Stomach smooth muscle (tissue), 2 donors: Measurements from ENCODE around the gene GNRH2.
"Not testable (repeated sequence)": the region's sequence is repeated elsewhere in the genome, so short reads cannot be mapped to it uniquely, and the experiment has no call there.

Source experiments
- H3K27ac ChIP-seq: one replicate; pipeline ENCODE4 v1.7.0; 2013; ENCODE audit warnings: mild to moderate bottlenecking, low read length, inconsistent platforms
- H3K27me3 ChIP-seq, 2 donors: one replicate each; pipeline ENCODE4 v1.7.0; 2013; ENCODE audit warnings: low read length in 2 of 2; ENCODE audit not compliant: insufficient read depth in 2 of 2, control insufficient read depth in 1 of 2
- H3K36me3 ChIP-seq, 2 donors: one replicate each; pipeline ENCODE4 v1.7.0; 2013; ENCODE audit warnings: low read length in 2 of 2; ENCODE audit not compliant: control insufficient read depth in 2 of 2, insufficient read depth in 2 of 2
- H3K4me1 ChIP-seq: one replicate; pipeline ENCODE4 v1.7.0; 2013; ENCODE audit warnings: low read length; ENCODE audit not compliant: control insufficient read depth, insufficient read depth
- H3K4me3 ChIP-seq, 2 donors: one replicate each; pipeline ENCODE4 v1.7.0; 2013; ENCODE audit warnings: low read length in 2 of 2
- H3K9ac ChIP-seq, 2 donors: one replicate each; pipeline ENCODE4 v1.7.0; 2013; ENCODE audit warnings: low read length in 2 of 2, mild to moderate bottlenecking in 1 of 2
- H3K9me3 ChIP-seq, 2 donors: one replicate each; pipeline ENCODE4 v1.7.0; 2013; ENCODE audit warnings: low read length in 2 of 2; ENCODE audit not compliant: control insufficient read depth in 2 of 2
- donor health status: healthy.
- donor health status: Pancreatic carcinoma.

The GNRH2 gene, protein sequence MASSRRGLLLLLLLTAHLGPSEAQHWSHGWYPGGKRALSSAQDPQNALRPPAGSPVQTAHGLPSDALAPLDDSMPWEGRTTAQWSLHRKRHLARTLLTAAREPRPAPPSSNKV

DNA sequence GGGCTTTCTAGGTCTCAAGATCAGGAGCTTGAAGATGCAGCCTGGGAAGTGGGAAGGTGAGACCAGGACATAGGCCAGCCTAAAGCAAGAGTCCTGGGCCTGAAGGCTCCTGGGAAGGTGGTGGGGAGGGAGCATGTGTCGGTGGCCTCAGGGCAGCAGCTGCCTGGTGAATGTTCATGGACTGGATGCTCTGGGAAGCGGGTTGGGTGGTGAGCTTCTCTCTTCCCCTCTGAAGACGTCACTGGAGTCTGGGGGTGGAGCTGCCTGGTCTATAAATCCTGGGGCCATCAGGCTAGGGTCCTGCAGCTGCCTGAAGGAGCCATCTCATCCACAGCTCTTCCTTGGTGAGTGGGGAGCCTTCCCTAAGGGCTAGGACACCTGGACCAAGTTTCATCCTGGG lies at the start of gene GNRH2:
GNRH2 (plus strand) TSS at position 301 of the 400 bp plus-strand sequence. CDS start 793 bp downstream, outside the sequence.
- Histone ChIP-seq H3K9me3 (no peaks in the 10 kb centered on the region), H3K36me3 (peaks cover 15 to 26% of the 10 kb centered on the region in 2 donors), H3K4me3 (no peak within 1 kb of the TSS), H3K4me1 (peaks cover 38% of the 10 kb centered on the region), H3K27ac (peak within 1 kb of the TSS; percentile 81), H3K27me3 (no peaks in the 10 kb centered on the region), H3K9ac (no peak within 1 kb of the TSS)

DNA sequence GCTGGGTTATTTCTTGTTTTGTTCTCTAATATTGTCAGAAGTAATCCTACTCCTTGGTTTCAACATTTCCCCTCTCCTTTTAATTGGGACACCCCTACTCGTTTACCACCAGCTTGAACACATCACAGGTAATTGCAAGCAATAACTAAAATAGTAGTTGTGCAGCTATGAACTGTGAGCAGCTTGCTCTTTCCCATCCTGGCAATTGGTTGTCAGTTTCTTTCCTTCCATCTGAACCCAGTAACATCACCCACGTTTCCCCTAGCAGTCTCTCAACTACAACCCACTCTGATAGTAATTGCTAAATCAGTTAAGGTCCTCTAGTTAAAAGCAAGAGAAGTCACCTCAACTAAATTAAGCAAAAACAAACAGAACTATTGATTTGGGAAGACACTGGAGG lies 47.6 kb upstream of the GNRH2 start:
- H3K36me3 ChIP-seq, result peaks cover 28 to 34% of the 10 kb centered on the region in 2 donors
- H3K27me3 ChIP-seq, result no peaks in the 10 kb centered on the region
- H3K4me3 ChIP-seq, result no peak overlapping the region
- H3K4me1 ChIP-seq, result no peaks in the 10 kb centered on the region
- no peaks in the 10 kb centered on the region for H3K9me3 ChIP-seq
- H3K27ac ChIP-seq, result no peak overlapping the region
- H3K9ac ChIP-seq, result no peak overlapping the region

DNA sequence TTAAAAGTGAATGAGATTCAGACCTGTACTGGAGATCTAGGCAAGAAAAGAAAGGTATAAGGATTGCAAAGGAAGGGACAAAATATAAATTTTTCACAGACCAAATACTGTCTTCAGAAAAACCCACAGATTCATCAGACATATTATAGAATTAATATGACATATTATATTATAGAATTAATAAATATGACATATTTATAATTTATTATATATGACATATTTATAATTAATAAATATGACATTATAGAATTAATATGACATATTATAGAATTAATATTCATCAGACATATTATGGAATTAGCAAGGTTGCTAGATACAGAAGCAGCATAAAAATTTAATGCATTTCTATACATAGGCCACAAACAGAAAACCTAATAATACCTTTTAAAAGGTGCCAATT lies 44.7 kb upstream of the GNRH2 start:
- peaks cover 13 to 18% of the 10 kb centered on the region in 2 donors for H3K36me3 ChIP-seq
- H3K4me3 ChIP-seq, result no peak overlapping the region
- H3K9me3 ChIP-seq, result no peaks in the 10 kb centered on the region
- no peak overlapping the region for H3K9ac ChIP-seq
- no peaks in the 10 kb centered on the region for H3K27me3 ChIP-seq
- no peak overlapping the region for H3K27ac ChIP-seq
- H3K4me1 ChIP-seq, result no peaks in the 10 kb centered on the region

DNA sequence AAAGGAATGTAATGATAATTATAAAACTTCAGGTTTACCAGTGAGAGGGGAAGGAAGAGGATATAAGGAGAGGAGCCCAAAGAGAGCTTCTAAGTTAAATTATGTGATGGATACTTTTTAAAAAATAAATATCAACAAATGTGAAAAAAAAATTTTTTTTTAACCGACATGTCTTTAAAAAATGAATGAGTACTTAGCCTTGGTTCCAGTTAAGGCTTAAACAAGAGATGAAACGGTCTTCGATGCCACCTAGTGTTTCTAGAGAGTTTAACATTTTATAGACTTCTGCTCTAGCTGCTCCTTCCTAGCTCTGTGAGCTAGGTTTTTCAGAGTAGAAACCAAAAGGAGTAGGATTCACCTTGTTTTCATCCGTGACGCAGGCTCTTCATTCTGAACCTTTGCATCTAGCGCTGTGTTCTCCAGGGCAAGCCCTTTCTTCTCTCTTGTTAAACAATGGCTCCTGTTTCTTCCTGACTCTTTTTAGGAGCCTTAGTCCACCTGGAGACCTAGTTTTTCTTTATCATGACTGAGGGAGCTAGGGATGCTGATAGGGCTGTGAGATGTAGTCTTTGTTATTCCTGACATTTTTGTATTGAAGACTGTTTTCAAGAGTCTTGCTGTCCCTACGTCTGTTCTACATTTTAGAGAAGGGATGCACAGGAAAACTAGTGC lies 42.4 kb upstream of the GNRH2 start:
- no peak overlapping the region for H3K4me3 ChIP-seq
- H3K4me1 ChIP-seq, result no peaks in the 10 kb centered on the region
- no peak overlapping the region for H3K27ac ChIP-seq
- H3K27me3 ChIP-seq, result no peaks in the 10 kb centered on the region
- peaks cover 6 to 10% of the 10 kb centered on the region in 2 donors for H3K36me3 ChIP-seq
- no peak overlapping the region for H3K9ac ChIP-seq
- no peaks in the 10 kb centered on the region for H3K9me3 ChIP-seq

DNA sequence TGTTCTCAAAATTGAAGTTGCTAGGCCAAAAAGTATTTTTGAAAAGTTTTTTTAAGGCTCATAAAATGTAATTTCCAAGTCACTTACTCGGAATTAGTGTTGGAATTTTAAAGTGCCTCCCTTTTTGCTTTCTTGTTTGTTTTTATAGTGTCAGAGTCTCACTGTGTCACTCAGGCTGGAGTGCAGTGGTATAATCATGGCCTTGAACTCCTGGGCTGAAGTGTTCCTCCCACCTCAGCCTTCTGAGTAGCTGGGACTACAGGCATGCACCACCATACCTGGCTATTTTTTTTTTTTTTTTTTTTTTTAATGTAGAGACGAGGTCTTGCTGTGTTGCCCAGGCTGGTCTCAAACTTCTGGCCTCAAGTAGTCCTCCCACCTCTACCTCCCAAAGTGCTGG lies 40.0 kb upstream of the GNRH2 start:
- Histone ChIP-seq H3K36me3 (peaks cover 17 to 23% of the 10 kb centered on the region in 2 donors), H3K27me3 (no peaks in the 10 kb centered on the region), H3K27ac (no peak overlapping the region), H3K4me3 (no peak overlapping the region), H3K9ac (no peak overlapping the region), H3K4me1 (no peaks in the 10 kb centered on the region), H3K9me3 (no peaks in the 10 kb centered on the region)

DNA sequence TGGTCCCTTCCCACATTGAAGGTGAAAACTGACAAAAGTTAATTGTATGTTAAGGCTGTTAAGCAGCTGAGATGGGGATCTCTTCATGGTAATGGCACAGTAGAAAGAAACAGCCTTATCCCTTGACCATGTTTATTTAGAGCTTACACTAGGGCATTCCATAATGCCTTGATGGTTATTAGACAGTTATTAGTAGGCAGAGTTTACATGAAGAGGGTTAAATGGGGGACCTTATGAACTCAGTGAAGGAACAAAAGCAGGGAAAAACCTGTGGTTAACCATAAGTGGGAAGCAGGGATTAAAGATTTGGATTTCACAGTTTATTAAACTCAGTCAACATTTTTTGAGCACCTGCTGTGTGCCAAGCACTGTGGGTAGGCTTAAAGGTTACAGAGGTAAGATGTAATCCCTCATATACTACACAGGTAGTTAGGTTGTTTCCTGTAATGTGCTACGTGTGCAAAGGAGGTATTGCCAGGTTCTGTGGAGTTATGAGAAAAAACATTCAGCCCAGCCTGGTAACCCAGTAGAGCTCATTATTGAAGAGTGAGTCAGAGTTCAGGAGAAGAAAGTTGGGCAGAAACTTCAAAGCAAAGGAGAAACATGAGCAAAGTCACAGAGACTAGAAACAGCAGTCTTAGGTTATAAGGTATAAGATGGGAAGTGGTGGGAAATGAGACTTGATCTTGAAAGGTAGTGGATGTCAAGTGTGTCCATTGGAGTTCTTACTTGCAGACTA lies 32.3 kb upstream of the GNRH2 start:
- Histone ChIP-seq H3K4me3 (no peak overlapping the region), H3K27me3 (no peaks in the 10 kb centered on the region), H3K9ac (no peak overlapping the region), H3K36me3 (peaks cover 15 to 28% of the 10 kb centered on the region in 2 donors), H3K4me1 (no peaks in the 10 kb centered on the region), H3K27ac (no peak overlapping the region), H3K9me3 (no peaks in the 10 kb centered on the region)

DNA sequence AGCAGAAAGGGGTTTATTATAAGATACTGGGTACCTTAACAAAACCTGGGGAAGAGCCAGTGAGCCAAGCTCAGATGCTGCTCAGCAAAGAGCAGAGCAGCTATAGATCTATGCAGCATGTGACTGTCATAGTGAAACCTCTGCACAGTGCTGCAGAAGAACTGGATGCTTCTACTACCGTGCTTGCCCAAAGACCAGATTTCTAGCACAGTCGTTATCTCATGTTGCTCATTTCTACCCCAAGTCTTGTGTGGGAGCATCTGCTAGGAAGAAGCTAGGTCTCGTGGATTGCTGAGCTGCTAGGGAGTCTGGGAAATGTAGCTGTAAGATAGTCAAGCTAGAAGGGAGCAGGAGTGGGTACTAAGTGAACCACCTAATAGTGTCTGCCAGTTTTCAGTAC lies 31.7 kb upstream of the GNRH2 start:
- no peaks in the 10 kb centered on the region for H3K4me1 ChIP-seq
- no peak overlapping the region for H3K4me3 ChIP-seq
- H3K27me3 ChIP-seq, result no peaks in the 10 kb centered on the region
- H3K9ac ChIP-seq, result no peak overlapping the region
- H3K36me3 ChIP-seq, result peaks cover 15 to 22% of the 10 kb centered on the region in 2 donors
- H3K9me3 ChIP-seq, result no peaks in the 10 kb centered on the region
- no peak overlapping the region for H3K27ac ChIP-seq

DNA sequence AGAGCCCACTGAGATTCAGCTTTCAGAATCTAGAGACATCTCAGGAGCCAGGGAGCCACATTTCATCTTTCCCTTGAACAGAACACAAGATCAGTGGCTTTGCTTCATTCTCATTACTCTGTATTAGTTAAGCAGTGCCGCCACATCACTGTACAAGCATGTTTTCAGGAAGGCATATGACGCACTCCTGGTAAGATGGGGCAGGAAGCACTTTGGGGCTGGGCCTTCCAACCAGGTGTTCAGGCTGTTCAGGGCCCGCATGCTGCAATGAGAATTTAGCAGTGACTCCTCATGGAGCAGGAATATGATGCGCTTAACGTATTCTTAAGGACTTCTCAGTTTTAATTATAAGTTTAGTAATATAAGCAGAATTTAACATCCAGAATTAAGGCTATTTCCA lies 29.7 kb upstream of the GNRH2 start:
- Histone ChIP-seq H3K9me3 (no peaks in the 10 kb centered on the region), H3K36me3 (peaks cover 12 to 20% of the 10 kb centered on the region in 2 donors), H3K9ac (no peak overlapping the region), H3K4me1 (no peaks in the 10 kb centered on the region), H3K4me3 (no peak overlapping the region), H3K27ac (no peak overlapping the region), H3K27me3 (no peaks in the 10 kb centered on the region)

DNA sequence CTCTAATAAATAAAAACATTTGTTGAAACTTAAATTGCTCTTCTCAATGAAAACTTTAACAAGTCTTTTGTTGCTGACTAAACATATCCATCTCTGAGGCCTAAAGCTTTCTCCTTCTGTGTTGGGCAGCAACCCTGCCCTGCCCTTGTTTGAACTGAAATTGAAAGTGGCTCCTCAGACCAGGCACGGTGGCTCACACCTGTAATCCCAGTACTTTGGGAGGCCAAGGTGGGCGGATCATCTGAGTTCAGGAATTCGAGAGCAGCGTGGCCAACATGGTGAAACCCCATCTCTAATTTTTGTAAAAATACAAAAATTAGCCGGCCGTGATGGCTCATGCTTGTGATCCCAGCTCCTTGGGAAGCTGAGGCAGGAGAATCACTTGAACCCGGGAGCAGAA lies 29.2 kb upstream of the GNRH2 start:
- no peak overlapping the region for H3K27ac ChIP-seq
- no peaks in the 10 kb centered on the region for H3K27me3 ChIP-seq
- no peak overlapping the region for H3K4me3 ChIP-seq
- no peaks in the 10 kb centered on the region for H3K4me1 ChIP-seq
- peaks cover 12 to 20% of the 10 kb centered on the region in 2 donors for H3K36me3 ChIP-seq
- no peak overlapping the region for H3K9ac ChIP-seq
- H3K9me3 ChIP-seq, result no peaks in the 10 kb centered on the region

DNA sequence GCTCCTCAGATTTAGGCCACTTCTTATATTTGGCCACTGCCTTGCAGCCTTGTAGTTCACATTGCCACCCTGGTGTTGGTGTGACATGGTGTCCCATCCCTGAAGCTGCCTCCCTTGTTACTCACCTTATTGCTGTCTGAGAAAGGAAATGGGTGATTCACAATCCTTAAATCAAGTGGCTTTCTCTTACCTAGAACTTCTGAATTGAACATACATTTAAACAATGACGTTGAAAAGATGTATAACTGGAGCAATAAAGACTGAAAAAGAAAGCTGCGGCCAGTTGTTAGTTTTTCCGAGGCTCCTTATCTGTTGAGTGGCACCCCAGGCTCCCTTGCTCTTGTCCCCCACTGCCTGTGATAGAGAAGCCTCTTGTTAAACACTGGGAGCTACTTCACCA lies 28.8 kb upstream of the GNRH2 start:
- Histone ChIP-seq H3K4me3 (no peak overlapping the region), H3K36me3 (peaks cover 11 to 20% of the 10 kb centered on the region in 2 donors), H3K9me3 (no peaks in the 10 kb centered on the region), H3K9ac (no peak overlapping the region), H3K27me3 (no peaks in the 10 kb centered on the region), H3K27ac (no peak overlapping the region), H3K4me1 (no peaks in the 10 kb centered on the region)

DNA sequence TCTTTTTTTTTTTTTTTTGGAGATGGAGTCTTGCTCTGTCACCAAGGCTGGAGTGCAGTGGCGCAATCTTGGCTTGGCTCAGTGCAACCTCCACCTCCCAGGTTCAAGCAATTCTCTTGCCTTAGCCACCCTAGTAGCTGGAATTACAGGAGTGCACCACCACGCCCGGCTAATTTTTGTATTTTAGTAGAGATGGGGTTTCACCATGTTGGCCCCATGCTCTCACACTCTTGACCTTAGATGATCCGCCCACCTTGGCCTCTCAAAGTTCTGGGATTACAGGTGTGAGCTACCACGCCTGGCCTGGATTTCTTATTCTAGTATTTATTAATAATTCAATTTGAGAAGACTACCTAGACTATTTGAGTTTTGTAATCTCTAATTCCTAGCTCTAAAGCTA lies 28.1 kb upstream of the GNRH2 start:
- H3K36me3 ChIP-seq, result peaks cover 8 to 17% of the 10 kb centered on the region in 2 donors
- not testable (repeated sequence) for H3K27ac ChIP-seq

More for the DNA sequence above, 28.1 kb upstream of the GNRH2 start:
- not testable (repeated sequence) for H3K9me3 ChIP-seq, H3K4me1 ChIP-seq, H3K9ac ChIP-seq, H3K27me3 ChIP-seq, H3K4me3 ChIP-seq
